Activated T-helper 17 cell treated with anti-CD3 and anti-CD28 coated beads, Interleukin-2, amount 50 U/mL, for 72 hours (primary cell): Measurements from ENCODE around the gene TECPR1. TPM values are rescaled to one million over a fixed set of nuclear protein-coding genes. Genes with fewer than 3 reads are reported as not detected.

Experiments used
- ATAC-seq: fragments of 150-1000 bp; cut with Tn5 transposase; replicated peaks from 2 replicates; pipeline ENCODE4 v1.10.0; 2021; ENCODE audit warnings: mild to moderate bottlenecking, moderate library complexity
- H3K27ac Mint-ChIP-seq: one replicate; pipeline ENCODE4 v1.8.0; 2022; ENCODE audit warnings: mixed read lengths
- H3K27me3 Mint-ChIP-seq: one replicate; pipeline ENCODE4 v1.8.0; 2022; ENCODE audit warnings: mixed read lengths
- H3K36me3 Mint-ChIP-seq: one replicate; pipeline ENCODE4 v1.8.0; 2022; ENCODE audit warnings: low read depth, mild to moderate bottlenecking, mixed read lengths
- H3K4me1 Mint-ChIP-seq: one replicate; pipeline ENCODE4 v1.8.0; 2022; ENCODE audit warnings: mixed read lengths
- H3K4me3 Mint-ChIP-seq: one replicate; pipeline ENCODE4 v1.8.0; 2022; ENCODE audit warnings: mild to moderate bottlenecking, mixed read lengths
- H3K9me3 Mint-ChIP-seq: one replicate; pipeline ENCODE4 v1.8.0; 2022; ENCODE audit warnings: mixed read lengths
- total RNA-seq, 2 donors: library from RNA; stranded (reverse); gene quantifications; one replicate each; pipeline ENCODE4 v1.2.3, GENCODE V29; 2022

Gene TECPR1
- total RNA-seq, 2 donors from 2014 or later, result 29.0 to 37.1 TPM

GRCh38 chr7:98276241-98276761 is 24.3 kb upstream of the TECPR1 start:
- no peak for ATAC-seq
- no peaks in the 10 kb centered on the region for H3K9me3 Mint-ChIP-seq
- H3K36me3 Mint-ChIP-seq, result no peaks in the 10 kb centered on the region
- no peaks in the 10 kb centered on the region for H3K4me1 Mint-ChIP-seq
- H3K4me3 Mint-ChIP-seq, result no peak overlapping the region
- no peak overlapping the region for H3K27ac Mint-ChIP-seq
- no peaks in the 10 kb centered on the region for H3K27me3 Mint-ChIP-seq

GRCh38 chr7:98267303-98267702 is 15.3 kb upstream of the TECPR1 start:
- ATAC-seq, result no peak

GRCh38 chr7:98266840-98267239 is 14.8 kb upstream of the TECPR1 start:
- H3K27ac Mint-ChIP-seq, result no peak overlapping the region
- peaks cover 25% of the 10 kb centered on the region for H3K36me3 Mint-ChIP-seq
- H3K27me3 Mint-ChIP-seq, result no peaks in the 10 kb centered on the region
- no peak overlapping the region for H3K4me3 Mint-ChIP-seq
- H3K9me3 Mint-ChIP-seq, result no peaks in the 10 kb centered on the region
- no peaks in the 10 kb centered on the region for H3K4me1 Mint-ChIP-seq
- ATAC-seq, result no peak

More at GRCh38 chr7:98267303-98267702, 15.3 kb upstream of the TECPR1 start:
- H3K36me3 Mint-ChIP-seq, result peaks cover 21% of the 10 kb centered on the region
- no peaks in the 10 kb centered on the region for H3K27me3 Mint-ChIP-seq
- H3K4me1 Mint-ChIP-seq, result no peaks in the 10 kb centered on the region
- H3K27ac Mint-ChIP-seq, result no peak overlapping the region
- H3K4me3 Mint-ChIP-seq, result no peak overlapping the region
- H3K9me3 Mint-ChIP-seq, result no peaks in the 10 kb centered on the region

- ATAC-seq, result no peak
- H3K9me3 Mint-ChIP-seq, result no peaks in the 10 kb centered on the region
- H3K27me3 Mint-ChIP-seq, result no peaks in the 10 kb centered on the region
- no peak overlapping the region for H3K4me3 Mint-ChIP-seq
- peak overlapping the region; percentile 7 for H3K27ac Mint-ChIP-seq
- H3K4me1 Mint-ChIP-seq, result no peaks in the 10 kb centered on the region
- H3K36me3 Mint-ChIP-seq, result peaks cover 28% of the 10 kb centered on the region
These were observed 13.8 kb upstream of the TECPR1 start for GRCh38 chr7:98265841-98266271.

- ATAC-seq, result no peak
- Mint-ChIP-seq H3K36me3 (peaks cover 37% of the 10 kb centered on the region), H3K4me1 (peaks cover 8% of the 10 kb centered on the region), H3K27me3 (no peaks in the 10 kb centered on the region), H3K4me3 (no peak overlapping the region), H3K9me3 (no peaks in the 10 kb centered on the region), H3K27ac (no peak overlapping the region)
These were observed 5.7 kb upstream of the TECPR1 start for GRCh38 chr7:98257701-98258100.

GRCh38 chr7:98256431-98256830 is 4.4 kb upstream of the TECPR1 start:
- no peak overlapping the region for H3K4me3 Mint-ChIP-seq
- H3K9me3 Mint-ChIP-seq, result no peaks in the 10 kb centered on the region
- H3K36me3 Mint-ChIP-seq, result peaks cover 27% of the 10 kb centered on the region
- H3K27me3 Mint-ChIP-seq, result no peaks in the 10 kb centered on the region
- no peak for ATAC-seq
- H3K4me1 Mint-ChIP-seq, result peaks cover 8% of the 10 kb centered on the region
- peak overlapping the region; percentile 54 for H3K27ac Mint-ChIP-seq

GRCh38 chr7:98254951-98255610 is 3.0 kb upstream of the TECPR1 start:
- Mint-ChIP-seq H3K4me3 (peak overlapping the region; percentile 48), H3K27me3 (no peaks in the 10 kb centered on the region), H3K4me1 (peaks cover 15% of the 10 kb centered on the region), H3K9me3 (no peaks in the 10 kb centered on the region), H3K27ac (peak overlapping the region; percentile 94), H3K36me3 (peaks cover 28% of the 10 kb centered on the region)
- peak; percentile 25 for ATAC-seq

GRCh38 chr7:98254516-98254915 is 2.5 kb upstream of the TECPR1 start:
- Mint-ChIP-seq H3K36me3 (peaks cover 33% of the 10 kb centered on the region), H3K4me1 (peaks cover 19% of the 10 kb centered on the region), H3K27me3 (no peaks in the 10 kb centered on the region), H3K9me3 (no peaks in the 10 kb centered on the region), H3K27ac (peak overlapping the region; percentile 94), H3K4me3 (peak overlapping the region; percentile 48)
- ATAC-seq, result no peak

- peak; percentile 36 for ATAC-seq
- Mint-ChIP-seq H3K4me3 (peak overlapping the region; percentile 94), H3K36me3 (peaks cover 41% of the 10 kb centered on the region), H3K27ac (peak overlapping the region; percentile 88), H3K9me3 (no peaks in the 10 kb centered on the region), H3K27me3 (no peaks in the 10 kb centered on the region), H3K4me1 (peaks cover 29% of the 10 kb centered on the region)
These were observed 508 bp upstream of the TECPR1 start for GRCh38 chr7:98252425-98253054.

GRCh38 chr7:98251231-98251600 is 816 bp downstream of the TECPR1 start:
- Mint-ChIP-seq H3K27me3 (no peaks in the 10 kb centered on the region), H3K4me1 (peaks cover 29% of the 10 kb centered on the region), H3K9me3 (no peaks in the 10 kb centered on the region), H3K4me3 (peak overlapping the region; percentile 94), H3K36me3 (peaks cover 31% of the 10 kb centered on the region), H3K27ac (peak overlapping the region; percentile 94)
- no peak for ATAC-seq

GRCh38 chr7:98250789-98251188 is 1.2 kb downstream of the TECPR1 start:
- no peaks in the 10 kb centered on the region for H3K27me3 Mint-ChIP-seq
- peak overlapping the region; percentile 94 for H3K27ac Mint-ChIP-seq
- peak overlapping the region; percentile 94 for H3K4me3 Mint-ChIP-seq
- H3K36me3 Mint-ChIP-seq, result peaks cover 35% of the 10 kb centered on the region
- peak; percentile 15 for ATAC-seq
- H3K4me1 Mint-ChIP-seq, result peaks cover 29% of the 10 kb centered on the region
- no peaks in the 10 kb centered on the region for H3K9me3 Mint-ChIP-seq

GRCh38 chr7:98249106-98249505 is 2.9 kb downstream of the TECPR1 start:
- no peak for ATAC-seq
- H3K4me3 Mint-ChIP-seq, result peak overlapping the region; percentile 94

GRCh38 chr7:98248156-98248555 is 3.9 kb downstream of the TECPR1 start:
- H3K36me3 Mint-ChIP-seq, result peaks cover 31% of the 10 kb centered on the region
- no peak for ATAC-seq
- peak overlapping the region; percentile 94 for H3K27ac Mint-ChIP-seq
- H3K4me1 Mint-ChIP-seq, result peaks cover 21% of the 10 kb centered on the region
- H3K4me3 Mint-ChIP-seq, result no peak overlapping the region
- H3K9me3 Mint-ChIP-seq, result no peaks in the 10 kb centered on the region
- H3K27me3 Mint-ChIP-seq, result no peaks in the 10 kb centered on the region

More at GRCh38 chr7:98249106-98249505, 2.9 kb downstream of the TECPR1 start:
- Mint-ChIP-seq H3K27me3 (no peaks in the 10 kb centered on the region), H3K27ac (peak overlapping the region; percentile 94), H3K36me3 (peaks cover 31% of the 10 kb centered on the region), H3K9me3 (no peaks in the 10 kb centered on the region), H3K4me1 (peaks cover 21% of the 10 kb centered on the region)

GRCh38 chr7:98244871-98245270 is 7.2 kb downstream of the TECPR1 start:
- no peak overlapping the region for H3K4me3 Mint-ChIP-seq
- H3K4me1 Mint-ChIP-seq, result peaks cover 12% of the 10 kb centered on the region
- peaks cover 45% of the 10 kb centered on the region for H3K36me3 Mint-ChIP-seq
- ATAC-seq, result no peak
- H3K9me3 Mint-ChIP-seq, result no peaks in the 10 kb centered on the region
- no peaks in the 10 kb centered on the region for H3K27me3 Mint-ChIP-seq
- H3K27ac Mint-ChIP-seq, result no peak overlapping the region

- Mint-ChIP-seq H3K4me1 (peaks cover under 1% of the 10 kb centered on the region), H3K27me3 (no peaks in the 10 kb centered on the region), H3K4me3 (no peak overlapping the region), H3K9me3 (no peaks in the 10 kb centered on the region), H3K27ac (no peak overlapping the region), H3K36me3 (peaks cover 49% of the 10 kb centered on the region)
- ATAC-seq, result no peak
These were observed 9.1 kb downstream of the TECPR1 start for GRCh38 chr7:98242934-98243333.
